HL-60/S4 (cell line): ENCODE data around the gene PCIF1.

Source experiments
- in situ Hi-C: fragments of 300-500 bp; cut with MboI; formaldehyde crosslinking; loops from 2 replicates; pipeline ENCODE4 v1.14.3; 2022; ENCODE audit warnings: low sequenced_read_pairs

The PCIF1 gene

DNA sequence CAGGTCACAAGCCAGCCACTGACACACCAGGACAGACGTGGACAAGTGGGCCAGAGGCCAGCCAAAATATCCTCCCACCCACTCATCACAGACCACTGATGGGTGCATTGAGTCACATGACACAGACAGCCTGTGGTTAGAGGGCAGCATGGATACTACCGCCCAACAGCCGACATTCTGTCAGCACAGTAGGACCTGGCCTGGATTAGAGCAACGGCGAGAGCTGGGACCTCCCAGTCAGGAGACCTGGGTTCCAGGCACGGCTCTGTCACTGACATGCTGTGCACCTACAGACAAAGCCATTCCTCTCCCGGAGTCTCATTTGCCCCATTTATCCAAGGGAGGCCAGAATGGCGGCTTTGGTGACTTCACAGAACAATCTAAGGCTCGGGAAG lies 29.5 kb downstream of the PCIF1 start:
- in situ Hi-C loops, result no loop called here

- in situ Hi-C loops, result no loop called here
Observed at GRCh38 chr20:45965169-45966002, 30.9 kb downstream of the PCIF1 start.

DNA sequence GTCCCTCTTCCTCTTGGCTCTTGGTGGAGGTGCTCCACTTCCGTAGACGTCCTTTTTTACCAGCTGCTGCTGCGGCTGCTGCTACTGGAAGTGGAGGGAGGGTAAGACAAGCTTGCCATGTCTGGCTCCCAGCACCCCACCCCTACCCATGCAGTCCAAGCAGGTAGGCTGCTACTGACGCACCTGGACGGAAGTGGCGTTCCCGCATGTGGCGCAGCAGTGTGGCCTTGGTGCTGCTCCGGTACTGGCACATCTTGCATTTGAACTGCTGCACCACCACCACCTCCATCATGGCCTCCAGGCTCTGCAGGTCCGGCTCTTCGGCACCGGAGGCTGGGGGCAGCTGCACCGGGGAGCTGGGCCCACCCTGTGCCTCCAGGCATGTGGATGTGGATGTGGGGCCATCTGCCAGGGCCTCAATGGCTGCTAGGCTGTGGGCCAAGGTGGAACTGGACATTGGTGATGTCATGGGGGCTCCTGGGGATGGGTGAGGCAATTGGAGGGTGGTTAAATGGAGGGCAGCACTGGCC lies 33.1 kb downstream of the PCIF1 start:
- in situ Hi-C loops, result no loop called here

DNA sequence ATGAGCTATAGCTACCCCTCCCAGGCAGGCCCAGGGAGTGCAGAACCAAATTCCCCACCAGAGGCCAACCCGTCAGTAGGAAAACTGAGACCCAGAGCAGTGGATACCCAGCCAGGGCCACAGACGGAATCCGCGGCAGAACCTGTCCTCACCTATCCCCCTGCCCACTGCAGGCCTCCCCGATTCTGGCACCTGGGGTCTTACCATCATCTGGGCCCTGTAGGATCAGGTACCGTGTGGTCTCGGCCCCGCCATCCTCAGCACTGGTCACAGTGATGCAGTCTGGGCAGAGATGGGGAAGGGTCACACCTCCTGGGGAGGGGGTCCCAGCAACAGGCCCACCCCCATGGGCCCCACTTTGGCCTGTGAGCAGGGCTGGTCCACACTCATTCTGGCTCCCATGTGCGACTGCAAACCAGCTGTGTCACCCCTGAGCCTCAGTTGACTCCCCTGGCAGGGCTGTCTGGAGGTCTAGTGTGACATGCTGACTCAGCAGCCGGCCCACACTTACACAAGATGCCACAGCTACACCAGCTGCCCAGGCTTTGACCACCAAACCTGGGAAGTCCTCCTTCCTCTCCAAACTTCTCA lies 33.7 kb downstream of the PCIF1 start:
- in situ Hi-C loops, result no loop called here

GRCh38 chr20:45968801-45969711 lies 34.6 kb downstream of the PCIF1 start:
- in situ Hi-C loops, result no loop called here

- in situ Hi-C loops, result no loop called here
Observed at GRCh38 chr20:45969712-45970634, 35.5 kb downstream of the PCIF1 start.

GRCh38 chr20:45970646-45971424 lies 36.4 kb downstream of the PCIF1 start:
- in situ Hi-C loops, result no loop called here

- in situ Hi-C loops, result no loop called here
Observed at GRCh38 chr20:45971425-45971674, 36.9 kb downstream of the PCIF1 start.

DNA sequence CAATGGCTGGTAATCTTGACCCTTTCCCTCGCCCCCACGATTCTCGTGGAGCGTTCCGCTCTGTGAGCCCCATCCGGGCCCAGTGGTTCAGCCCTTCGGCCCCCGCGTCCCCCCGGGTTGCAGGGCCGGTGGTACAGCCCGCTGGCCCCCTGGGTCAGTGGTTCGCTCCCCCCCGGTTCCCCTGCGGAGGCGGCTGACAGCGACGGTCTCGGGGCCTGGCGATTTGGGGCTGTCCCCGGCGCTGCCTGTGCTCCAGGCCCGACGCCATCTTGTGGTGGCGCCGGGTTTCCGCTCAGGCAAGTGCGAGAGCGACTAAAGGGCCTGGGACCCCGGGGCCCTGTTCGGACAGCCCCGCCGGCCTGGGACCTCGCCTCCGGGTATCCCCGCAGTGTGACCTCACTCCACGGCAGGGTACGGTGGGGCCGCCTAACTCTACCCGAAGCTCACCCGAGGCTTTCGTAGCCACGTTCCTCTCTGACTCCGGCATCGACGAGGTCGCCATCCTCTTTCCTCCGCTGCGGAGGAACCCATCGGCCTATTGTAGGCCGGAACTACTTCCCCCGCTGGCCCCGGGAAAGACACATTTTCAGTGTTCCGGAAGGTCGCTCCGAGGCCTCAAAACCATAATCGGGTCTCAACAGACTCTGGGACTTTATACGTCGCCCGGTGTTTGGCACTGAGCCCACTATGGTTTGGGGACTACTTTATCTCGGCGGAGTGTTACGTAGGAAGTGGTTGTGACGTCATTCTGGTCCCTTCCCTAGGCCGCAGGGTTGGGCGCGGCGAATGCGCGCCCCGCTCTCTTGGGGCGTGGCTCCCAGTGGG lies 37.4 kb downstream of the PCIF1 start, which contains the start of gene ZNF335:
ZNF335 (minus strand) TSS at position 529 of the 825 bp plus-strand sequence. CDS start 793 bp downstream, outside the sequence.
- in situ Hi-C loops, result no loop called here

GRCh38 chr20:45972500-45973183 lies 38.2 kb downstream of the PCIF1 start:
- in situ Hi-C loops, result no loop called here

DNA sequence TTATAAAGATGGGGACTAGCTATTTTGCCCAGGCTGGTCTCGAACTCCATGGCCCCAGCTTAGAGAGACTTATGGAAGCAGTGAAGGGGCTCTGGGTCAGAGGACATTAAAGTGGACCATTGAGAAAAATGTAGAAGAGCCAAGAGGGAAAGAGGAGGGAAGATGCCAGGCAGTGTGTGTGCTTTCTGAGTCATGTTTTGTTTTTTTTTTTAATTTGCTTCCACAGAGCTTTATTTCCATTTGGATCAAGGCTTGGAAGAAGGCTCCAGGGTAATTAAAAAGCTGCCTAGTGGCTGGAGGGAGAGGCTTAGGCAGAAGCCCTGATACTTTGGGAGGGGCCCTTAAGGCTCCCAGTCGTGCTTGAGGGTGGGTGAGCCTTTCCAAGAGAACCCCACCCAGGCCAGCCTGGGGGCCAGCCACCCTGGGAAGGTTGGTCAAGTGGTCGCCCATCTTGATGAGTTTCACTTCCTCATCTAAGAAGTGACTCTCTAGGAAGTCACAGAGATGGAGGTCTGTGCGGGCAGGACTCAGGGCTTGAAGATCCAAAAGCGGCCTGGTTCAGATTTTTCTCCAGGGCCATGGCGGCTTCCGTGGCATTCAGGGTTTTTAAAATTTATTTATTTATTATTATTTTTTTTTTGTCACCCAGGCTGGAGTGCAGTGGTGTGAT lies 40.5 kb downstream of the PCIF1 start:
- in situ Hi-C loops, result no loop called here

DNA sequence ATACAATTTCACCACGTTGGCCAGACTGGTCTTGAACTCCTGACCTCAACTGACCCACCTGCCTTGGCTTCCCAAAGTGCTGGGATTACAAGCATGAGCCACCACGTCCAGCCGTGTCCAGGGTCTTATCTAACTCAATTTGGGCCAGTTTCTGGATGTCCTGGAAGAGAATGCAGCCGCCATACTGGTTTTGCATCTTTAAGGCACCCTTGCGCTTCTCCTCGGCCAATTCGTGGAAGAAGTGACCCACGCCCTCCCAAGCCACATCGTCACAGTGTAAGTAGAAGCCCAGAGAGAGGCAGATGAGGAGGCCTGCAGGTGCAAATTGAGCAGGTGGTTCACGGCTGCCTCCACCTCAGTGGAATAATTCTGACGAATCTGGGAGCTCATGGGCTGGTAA lies 41.2 kb downstream of the PCIF1 start:
- in situ Hi-C loops, result no loop called here

DNA sequence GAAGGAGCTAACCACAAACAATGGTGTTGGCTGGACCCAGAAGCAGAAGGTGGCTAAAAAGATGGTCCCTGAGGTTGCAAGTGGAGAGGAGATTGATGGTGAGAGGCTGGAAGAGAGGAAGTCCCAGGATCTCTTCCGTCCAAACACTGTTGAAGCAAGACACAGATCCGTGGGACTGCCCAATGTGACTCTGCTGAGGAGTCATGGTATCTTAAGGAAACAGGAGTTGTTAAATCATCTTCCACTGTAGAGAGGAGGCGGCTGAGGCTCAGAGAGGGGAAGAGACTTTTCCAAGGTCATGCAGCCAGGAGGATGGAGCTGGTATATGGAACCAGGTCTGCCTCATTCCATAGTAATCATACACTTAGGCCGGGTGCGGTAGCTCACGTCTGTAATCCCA lies 41.6 kb downstream of the PCIF1 start:
- in situ Hi-C loops, result no loop called here

DNA sequence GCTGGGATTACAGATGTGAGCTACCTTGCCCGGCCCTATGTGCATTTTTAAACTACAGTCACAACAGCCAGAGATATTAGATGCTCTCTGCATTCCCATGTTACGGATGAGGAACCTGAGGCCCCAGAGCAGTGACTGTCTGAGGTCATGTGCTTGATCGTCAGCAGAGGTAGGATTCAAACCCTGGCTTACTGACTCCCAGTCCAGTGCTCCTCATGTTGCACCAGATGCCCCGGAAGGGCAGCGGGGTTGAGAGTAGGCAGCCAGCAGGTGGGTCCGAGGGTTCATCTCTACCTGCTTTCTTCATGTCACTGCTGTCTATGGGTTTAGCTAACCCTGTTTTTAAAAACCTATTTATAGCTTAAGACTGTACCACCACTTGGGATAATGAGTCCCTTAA lies 46.8 kb downstream of the PCIF1 start:
- in situ Hi-C loops, result loop anchor here (5.0 kb wide), 1 partner anchor 36 kb away; no protein-coding TSS in a partner anchor

GRCh38 chr20:45983279-45983743 lies 48.8 kb downstream of the PCIF1 start:
- in situ Hi-C loops, result loop anchor here (5.0 kb wide), 1 partner anchor 34 kb away; no protein-coding TSS in a partner anchor

GRCh38 chr20:45985573-45985972 lies 51.1 kb downstream of the PCIF1 start:
- in situ Hi-C loops, result no loop called here

- in situ Hi-C loops, result no loop called here
Observed at GRCh38 chr20:45987108-45987780, 52.8 kb downstream of the PCIF1 start.
